Measurements from ENCODE around the gene SLC33A1.
"Not testable (repeated sequence)": the region's sequence is repeated elsewhere in the genome, so short reads cannot be mapped to it uniquely, and the experiment has no call there.

SLC33A1 gene

GRCh38 chr3:155815030-155815545, 39.1 kb downstream of the SLC33A1 start:
- H3K36me3 ChIP-seq (ENCODE audit: control insufficient read depth in 1 of 2, insufficient read depth in 2 of 2, low read length in 2 of 2): no peaks in the 10 kb centered on the region
- H3K4me3 ChIP-seq (ENCODE audit: low read depth in 1 of 2, low read length in 2 of 2): no peak overlapping the region
- H3K4me1 ChIP-seq (ENCODE audit: control insufficient read depth in 1 of 2, insufficient read depth in 2 of 2, low read length in 2 of 2): no peaks in the 10 kb centered on the region
- no peaks in the 10 kb centered on the region for H3K27me3 ChIP-seq (ENCODE audit: low read depth, low read length)
- H3K27ac ChIP-seq (ENCODE audit: low read length): no peak overlapping the region
- H3K9me3 ChIP-seq (ENCODE audit: control insufficient read depth in 1 of 2, low read length in 2 of 2): no peaks in the 10 kb centered on the region

DNA sequence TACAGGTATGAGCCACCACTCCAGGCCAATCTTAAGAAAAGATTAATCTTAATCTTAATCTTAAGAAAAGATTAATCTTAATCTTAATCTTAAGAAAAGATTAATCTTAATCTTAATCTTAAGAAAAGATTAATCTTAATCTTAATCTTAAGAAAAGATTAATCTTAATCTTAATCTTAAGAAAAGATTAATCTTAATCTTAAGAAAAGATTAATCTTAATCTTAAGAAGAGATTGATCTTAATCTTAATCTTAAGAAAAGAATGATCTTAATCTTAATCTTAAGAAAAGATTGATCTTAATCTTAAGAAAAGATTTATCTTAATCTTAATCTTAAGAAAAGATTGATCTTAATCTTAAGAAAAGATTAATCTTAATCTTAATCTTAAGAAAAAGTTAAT, 41.0 kb downstream of the SLC33A1 start:
- H3K27ac ChIP-seq (ENCODE audit: low read length); H3K4me3 ChIP-seq (ENCODE audit: low read depth in 1 of 2, low read length in 2 of 2): not testable (repeated sequence)

GRCh38 chr3:155809181-155809580, 45.0 kb downstream of the SLC33A1 start:
- no peaks in the 10 kb centered on the region for H3K36me3 ChIP-seq (ENCODE audit: control insufficient read depth in 1 of 2, insufficient read depth in 2 of 2, low read length in 2 of 2)
- no peaks in the 10 kb centered on the region for H3K27me3 ChIP-seq (ENCODE audit: low read depth, low read length)
- H3K9me3 ChIP-seq (ENCODE audit: control insufficient read depth in 1 of 2, low read length in 2 of 2): no peaks in the 10 kb centered on the region
- H3K4me3 ChIP-seq (ENCODE audit: low read depth in 1 of 2, low read length in 2 of 2): no peak overlapping the region
- no peak overlapping the region for H3K27ac ChIP-seq (ENCODE audit: low read length)
- peaks cover 0 to 6% of the 10 kb centered on the region in 2 donors for H3K4me1 ChIP-seq (ENCODE audit: control insufficient read depth in 1 of 2, insufficient read depth in 2 of 2, low read length in 2 of 2)

More for the DNA sequence above, 41.0 kb downstream of the SLC33A1 start:
- H3K27me3 ChIP-seq (ENCODE audit: low read depth, low read length); H3K36me3 ChIP-seq (ENCODE audit: control insufficient read depth in 1 of 2, insufficient read depth in 2 of 2, low read length in 2 of 2); H3K4me1 ChIP-seq (ENCODE audit: control insufficient read depth in 1 of 2, insufficient read depth in 2 of 2, low read length in 2 of 2); H3K9me3 ChIP-seq (ENCODE audit: control insufficient read depth in 1 of 2, low read length in 2 of 2): not testable (repeated sequence)

GRCh38 chr3:155807823-155808222, 46.4 kb downstream of the SLC33A1 start:
- Histone ChIP-seq H3K4me3 (ENCODE audit: low read depth in 1 of 2, low read length in 2 of 2) (no peak overlapping the region), H3K36me3 (ENCODE audit: control insufficient read depth in 1 of 2, insufficient read depth in 2 of 2, low read length in 2 of 2) (no peaks in the 10 kb centered on the region), H3K27me3 (ENCODE audit: low read depth, low read length) (no peaks in the 10 kb centered on the region), H3K27ac (ENCODE audit: low read length) (no peak overlapping the region), H3K4me1 (ENCODE audit: control insufficient read depth in 1 of 2, insufficient read depth in 2 of 2, low read length in 2 of 2) (peaks cover 0 to 6% of the 10 kb centered on the region in 2 donors), H3K9me3 (ENCODE audit: control insufficient read depth in 1 of 2, low read length in 2 of 2) (no peaks in the 10 kb centered on the region)

- H3K27ac ChIP-seq (ENCODE audit: low read length): peak within 1 kb of the TSS; percentile 39
- H3K4me1 ChIP-seq (ENCODE audit: control insufficient read depth in 1 of 2, insufficient read depth in 2 of 2, low read length in 2 of 2): peaks cover 0 to 6% of the 10 kb centered on the region in 2 donors
- no peaks in the 10 kb centered on the region for H3K9me3 ChIP-seq (ENCODE audit: control insufficient read depth in 1 of 2, low read length in 2 of 2)
These were observed 48.2 kb downstream of the SLC33A1 start, which contains the start of gene C3orf33 for GRCh38 chr3:155805802-155806618. TSS of gene C3orf33 (minus strand) at chr3:155806278. CDS start at chr3:155806252, 26 bp downstream.

GRCh38 chr3:155805204-155805801, 48.9 kb downstream of the SLC33A1 start:
- H3K27ac ChIP-seq (ENCODE audit: low read length): no peak overlapping the region
- H3K4me1 ChIP-seq (ENCODE audit: control insufficient read depth in 1 of 2, insufficient read depth in 2 of 2, low read length in 2 of 2): peaks cover 0 to 6% of the 10 kb centered on the region in 2 donors
- peaks cover 0 to 6% of the 10 kb centered on the region in 2 donors for H3K36me3 ChIP-seq (ENCODE audit: control insufficient read depth in 1 of 2, insufficient read depth in 2 of 2, low read length in 2 of 2)
- H3K27me3 ChIP-seq (ENCODE audit: low read depth, low read length): no peaks in the 10 kb centered on the region
- H3K4me3 ChIP-seq (ENCODE audit: low read depth in 1 of 2, low read length in 2 of 2): peak overlapping the region; percentile 67 to 86
- H3K9me3 ChIP-seq (ENCODE audit: control insufficient read depth in 1 of 2, low read length in 2 of 2): no peaks in the 10 kb centered on the region

More at GRCh38 chr3:155805802-155806618, 48.2 kb downstream of the SLC33A1 start, which contains the start of gene C3orf33:
- peaks cover 0 to 6% of the 10 kb centered on the region in 2 donors for H3K36me3 ChIP-seq (ENCODE audit: control insufficient read depth in 1 of 2, insufficient read depth in 2 of 2, low read length in 2 of 2)
- H3K4me3 ChIP-seq (ENCODE audit: low read depth in 1 of 2, low read length in 2 of 2): peak within 1 kb of the TSS; percentile 67 to 86
- H3K27me3 ChIP-seq (ENCODE audit: low read depth, low read length): no peaks in the 10 kb centered on the region

GRCh38 chr3:155804323-155804722, 49.9 kb downstream of the SLC33A1 start:
- Histone ChIP-seq H3K27ac (ENCODE audit: low read length) (no peak overlapping the region), H3K4me1 (ENCODE audit: control insufficient read depth in 1 of 2, insufficient read depth in 2 of 2, low read length in 2 of 2) (peaks cover 0 to 6% of the 10 kb centered on the region in 2 donors), H3K36me3 (ENCODE audit: control insufficient read depth in 1 of 2, insufficient read depth in 2 of 2, low read length in 2 of 2) (peaks cover 0 to 6% of the 10 kb centered on the region in 2 donors), H3K9me3 (ENCODE audit: control insufficient read depth in 1 of 2, low read length in 2 of 2) (no peaks in the 10 kb centered on the region), H3K4me3 (ENCODE audit: low read depth in 1 of 2, low read length in 2 of 2) (no peak overlapping the region), H3K27me3 (ENCODE audit: low read depth, low read length) (no peaks in the 10 kb centered on the region)

DNA sequence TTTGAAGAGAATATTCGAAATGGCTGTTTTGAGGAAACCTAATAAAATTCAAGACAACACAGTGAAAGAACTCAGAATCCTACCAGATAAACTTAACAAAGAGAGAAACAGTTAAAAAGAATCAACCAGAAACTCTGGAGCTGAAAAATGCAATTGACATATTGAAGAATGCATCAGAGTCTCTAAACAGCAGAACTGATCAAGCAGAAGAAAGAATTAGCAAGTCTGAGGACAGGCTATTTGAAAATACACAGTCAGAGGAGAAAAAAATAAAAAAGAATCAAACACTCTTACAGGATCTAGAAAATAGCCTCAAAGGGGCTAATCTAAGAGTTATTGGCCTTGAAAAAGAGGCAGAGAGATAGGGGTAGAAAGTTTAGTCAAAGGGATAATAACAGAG, 61.7 kb downstream of the SLC33A1 start:
- H3K27me3 ChIP-seq (ENCODE audit: low read depth, low read length): no peaks in the 10 kb centered on the region
- H3K9me3 ChIP-seq (ENCODE audit: control insufficient read depth in 1 of 2, low read length in 2 of 2): no peaks in the 10 kb centered on the region
- H3K4me1 ChIP-seq (ENCODE audit: control insufficient read depth in 1 of 2, insufficient read depth in 2 of 2, low read length in 2 of 2): no peaks in the 10 kb centered on the region
- no peak overlapping the region for H3K4me3 ChIP-seq (ENCODE audit: low read depth in 1 of 2, low read length in 2 of 2)
- peaks cover 0 to 27% of the 10 kb centered on the region in 2 donors for H3K36me3 ChIP-seq (ENCODE audit: control insufficient read depth in 1 of 2, insufficient read depth in 2 of 2, low read length in 2 of 2)
- no peak overlapping the region for H3K27ac ChIP-seq (ENCODE audit: low read length)

DNA sequence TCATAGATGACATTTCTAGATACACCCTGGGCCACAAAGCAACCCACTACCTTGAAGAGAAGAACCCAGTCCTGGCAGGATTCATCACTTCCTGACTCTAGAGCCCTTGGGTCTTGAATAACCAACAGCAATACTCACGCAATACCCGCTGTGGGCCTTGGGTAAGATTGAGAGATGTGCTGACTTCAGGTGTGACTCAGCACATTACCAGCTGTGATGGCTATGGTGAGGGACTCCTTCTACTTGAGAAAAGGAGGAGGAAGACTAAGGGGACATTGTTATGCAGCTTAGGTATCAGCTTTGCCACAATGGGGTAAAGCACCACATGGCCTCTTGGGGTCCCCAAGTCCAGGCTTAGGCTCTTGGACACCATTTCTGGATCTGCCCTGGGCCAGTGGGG, 63.0 kb downstream of the SLC33A1 start:
- Histone ChIP-seq H3K36me3 (ENCODE audit: control insufficient read depth in 1 of 2, insufficient read depth in 2 of 2, low read length in 2 of 2) (peaks cover 0 to 21% of the 10 kb centered on the region in 2 donors), H3K4me1 (ENCODE audit: control insufficient read depth in 1 of 2, insufficient read depth in 2 of 2, low read length in 2 of 2) (no peaks in the 10 kb centered on the region), H3K4me3 (ENCODE audit: low read depth in 1 of 2, low read length in 2 of 2) (no peak overlapping the region), H3K27me3 (ENCODE audit: low read depth, low read length) (no peaks in the 10 kb centered on the region), H3K27ac (ENCODE audit: low read length) (no peak overlapping the region), H3K9me3 (ENCODE audit: control insufficient read depth in 1 of 2, low read length in 2 of 2) (no peaks in the 10 kb centered on the region)

DNA sequence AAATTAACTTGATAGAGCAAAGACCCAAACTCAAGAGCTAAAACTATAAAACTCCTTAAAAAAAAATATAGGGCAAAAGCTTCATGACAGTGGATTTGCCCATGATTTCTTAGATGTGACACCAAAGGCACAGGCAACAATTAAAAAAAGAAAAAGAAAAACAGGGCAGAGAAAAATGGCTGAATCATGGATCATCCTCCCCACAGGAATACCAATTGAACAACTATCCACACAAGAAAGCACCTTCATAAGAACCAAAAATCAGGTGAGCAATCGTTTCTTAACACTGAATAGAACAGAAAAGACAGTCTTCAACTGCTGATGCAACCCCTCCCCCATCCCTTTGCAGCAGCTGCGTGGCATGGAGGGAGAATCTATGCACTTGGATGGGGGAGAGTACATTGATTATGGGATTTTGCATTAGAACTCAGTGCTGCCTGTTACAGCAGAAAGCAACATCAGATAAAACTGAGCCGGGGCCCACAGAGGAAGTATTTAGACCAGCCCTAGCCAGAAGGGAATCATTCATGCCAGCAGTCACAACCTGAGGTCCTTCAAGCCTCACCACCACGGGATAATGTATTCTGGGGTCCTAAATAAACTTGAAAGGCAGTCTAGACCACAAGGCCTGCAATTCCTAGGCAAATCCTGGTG, 63.8 kb downstream of the SLC33A1 start:
- Histone ChIP-seq H3K9me3 (ENCODE audit: control insufficient read depth in 1 of 2, low read length in 2 of 2) (no peaks in the 10 kb centered on the region), H3K4me3 (ENCODE audit: low read depth in 1 of 2, low read length in 2 of 2) (no peak overlapping the region), H3K36me3 (ENCODE audit: control insufficient read depth in 1 of 2, insufficient read depth in 2 of 2, low read length in 2 of 2) (peaks cover 0 to 21% of the 10 kb centered on the region in 2 donors), H3K27me3 (ENCODE audit: low read depth, low read length) (no peaks in the 10 kb centered on the region), H3K27ac (ENCODE audit: low read length) (no peak overlapping the region), H3K4me1 (ENCODE audit: control insufficient read depth in 1 of 2, insufficient read depth in 2 of 2, low read length in 2 of 2) (no peaks in the 10 kb centered on the region)

All from muscle layer of duodenum (tissue), 2 donors.